Gastrocnemius medialis (tissue), 4 donors: ENCODE data around the gene MEIOB.

Source experiments
- CTCF ChIP-seq, 5 experiments: fragments of 450-650 bp in 3 of 5; fragments of 200-600 bp in 2 of 5; sonication (generic) in 2 of 5; IDR thresholded peaks in 4 of 5; conservative IDR thresholded peaks in 1 of 5; 1 replicate in 4 of 5; 2 replicates in 1 of 5; pipeline ENCODE4 v1.5.1; 2016 to 2019; ENCODE audit warnings: antibody characterized with exemption in 5 of 5, mild to moderate bottlenecking in 3 of 5, moderate library complexity in 3 of 5
- POLR2A ChIP-seq, 2 donors: fragments of 450-650 bp; IDR thresholded peaks; one replicate each; pipeline ENCODE4 v1.6.1; 2017; ENCODE audit warnings: antibody characterized with exemption in 2 of 2, mild to moderate bottlenecking in 2 of 2, moderate library complexity in 2 of 2

- TF ChIP-seq CTCF (IDR thresholded peaks at IDR 0.05 in 4 of 5, conservative IDR thresholded peaks at IDR 0.05 in 1 of 5) (no peak), POLR2A (IDR thresholded peaks at IDR 0.05) (no peak)
Measured at GRCh38 chr16:1787322-1788094, 84.5 kb downstream of the MEIOB start.
